DND-41 (cell line): ENCODE data around the gene CCDC185.

Source experiments
- ATAC-seq: fragments of 200-7000 bp; cut with Tn5 transposase; 3 replicates; pipeline ENCODE4 v1.9.1; 2021; ENCODE audit warnings: low read depth; ENCODE audit not compliant: insufficient read depth
- DNase-seq: peaks from one replicate; pipeline ENCODE4 v3.0.0-alpha.2; 2020
- H2AFZ ChIP-seq: 2 replicates; pipeline ENCODE4 v1.6.0; 2012; ENCODE audit warnings: low read depth, low read length
- H3K27ac ChIP-seq: 2 replicates; pipeline ENCODE4 v1.5.1; 2012; ENCODE audit warnings: low read length, inconsistent platforms
- H3K27me3 ChIP-seq: fragments of 200-600 bp; sonication (generic); 2 replicates; pipeline ENCODE4 v1.6.0; 2012; ENCODE audit warnings: low read length, mild to moderate bottlenecking, inconsistent platforms; ENCODE audit not compliant: insufficient read depth, poor library complexity
- H3K36me3 ChIP-seq: 2 replicates; pipeline ENCODE4 v1.5.1; 2012; ENCODE audit warnings: low read length, inconsistent platforms; ENCODE audit not compliant: insufficient read depth
- H3K4me1 ChIP-seq: 2 replicates; pipeline ENCODE4 v1.5.1; 2012; ENCODE audit warnings: mild to moderate bottlenecking, low read length; ENCODE audit not compliant: insufficient read depth
- H3K4me2 ChIP-seq: 2 replicates; pipeline ENCODE4 v1.6.0; 2012; ENCODE audit warnings: mild to moderate bottlenecking, moderate library complexity, low read length, inconsistent platforms; ENCODE audit not compliant: insufficient read depth
- H3K4me3 ChIP-seq, 2 experiments: fragments of 200-600 bp in 1 of 2; shearing (Covaris generic) in 1 of 2; 2 replicates each; pipeline ENCODE4 v1.5.1; 2012 to 2016; ENCODE audit warnings: inconsistent platforms in 2 of 2, low read length in 2 of 2, mild to moderate bottlenecking in 2 of 2, low read depth in 1 of 2, moderate library complexity in 1 of 2
- H3K79me2 ChIP-seq: 2 replicates; pipeline ENCODE4 v1.6.0; 2012; ENCODE audit warnings: low read length, inconsistent platforms; ENCODE audit not compliant: insufficient read depth
- H3K9ac ChIP-seq: 2 replicates; pipeline ENCODE4 v1.6.0; 2012; ENCODE audit warnings: low read depth, mild to moderate bottlenecking, inconsistent platforms, low read length, moderate library complexity
- H3K9me3 ChIP-seq: 2 replicates; pipeline ENCODE4 v1.5.1; 2012; ENCODE audit warnings: low read length, moderate library complexity, mild to moderate bottlenecking, inconsistent platforms; ENCODE audit not compliant: insufficient read depth, severe bottlenecking
- H4K20me1 ChIP-seq: 2 replicates; pipeline ENCODE4 v1.6.0; 2012; ENCODE audit warnings: low read length; ENCODE audit not compliant: insufficient read depth
- EZH2 ChIP-seq: IDR thresholded peaks from 3 replicates; pipeline ENCODE4 v1.6.1; 2012; ENCODE audit warnings: borderline replicate concordance, low read depth, mild to moderate bottlenecking, moderate library complexity, low read length, inconsistent platforms; ENCODE audit not compliant: severe bottlenecking
- TF ChIP-seq, protein P1 (sequence below): IDR thresholded peaks from 2 replicates; pipeline ENCODE4 v1.5.1; 2012; ENCODE audit warnings: borderline replicate concordance, low read length, moderate library complexity, mild to moderate bottlenecking; ENCODE audit not compliant: poor library complexity, severe bottlenecking; ENCODE audit errors: extremely low read depth

CCDC185 gene

GRCh38 chr1:223429313-223429731 lies 36.1 kb downstream of the CCDC185 start:
- H3K4me1 ChIP-seq, result no peaks in the 10 kb centered on the region
- DNase-seq, result no peak
- no peak for ATAC-seq
- no peaks in the 10 kb centered on the region for H3K79me2 ChIP-seq
- no peak overlapping the region for H3K27ac ChIP-seq
- peaks cover 3% of the 10 kb centered on the region for H3K27me3 ChIP-seq
- no peak overlapping the region for H3K4me3 ChIP-seq
- no peak overlapping the region for H2AFZ ChIP-seq
- H3K4me2 ChIP-seq, result no peak overlapping the region
- H3K9ac ChIP-seq, result no peak overlapping the region
- H3K36me3 ChIP-seq, result no peaks in the 10 kb centered on the region
- no peaks in the 10 kb centered on the region for H3K9me3 ChIP-seq
- no peaks in the 10 kb centered on the region for H4K20me1 ChIP-seq
- TF ChIP-seq EZH2, result no peak
- TF ChIP-seq, protein P1, sequence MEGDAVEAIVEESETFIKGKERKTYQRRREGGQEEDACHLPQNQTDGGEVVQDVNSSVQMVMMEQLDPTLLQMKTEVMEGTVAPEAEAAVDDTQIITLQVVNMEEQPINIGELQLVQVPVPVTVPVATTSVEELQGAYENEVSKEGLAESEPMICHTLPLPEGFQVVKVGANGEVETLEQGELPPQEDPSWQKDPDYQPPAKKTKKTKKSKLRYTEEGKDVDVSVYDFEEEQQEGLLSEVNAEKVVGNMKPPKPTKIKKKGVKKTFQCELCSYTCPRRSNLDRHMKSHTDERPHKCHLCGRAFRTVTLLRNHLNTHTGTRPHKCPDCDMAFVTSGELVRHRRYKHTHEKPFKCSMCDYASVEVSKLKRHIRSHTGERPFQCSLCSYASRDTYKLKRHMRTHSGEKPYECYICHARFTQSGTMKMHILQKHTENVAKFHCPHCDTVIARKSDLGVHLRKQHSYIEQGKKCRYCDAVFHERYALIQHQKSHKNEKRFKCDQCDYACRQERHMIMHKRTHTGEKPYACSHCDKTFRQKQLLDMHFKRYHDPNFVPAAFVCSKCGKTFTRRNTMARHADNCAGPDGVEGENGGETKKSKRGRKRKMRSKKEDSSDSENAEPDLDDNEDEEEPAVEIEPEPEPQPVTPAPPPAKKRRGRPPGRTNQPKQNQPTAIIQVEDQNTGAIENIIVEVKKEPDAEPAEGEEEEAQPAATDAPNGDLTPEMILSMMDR, result no peak

DNA sequence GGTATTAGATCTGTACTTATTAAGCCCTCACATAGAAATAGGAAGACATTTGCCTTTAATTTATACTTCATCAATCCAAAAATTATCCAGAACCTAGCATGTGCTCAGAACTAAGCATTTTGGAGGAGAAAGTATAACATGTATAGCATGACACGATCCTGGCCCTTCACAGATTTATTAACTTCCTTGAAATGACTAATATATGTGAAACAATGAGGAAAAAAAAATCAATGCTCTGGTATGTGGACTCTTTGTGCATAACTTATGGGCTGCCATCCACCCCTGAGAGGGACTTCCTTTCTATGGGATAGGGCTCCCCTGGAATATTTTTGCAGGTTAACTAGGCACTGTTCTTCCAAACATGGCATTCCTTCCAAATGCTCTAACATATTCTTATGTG lies 36.6 kb downstream of the CCDC185 start:
- DNase-seq, result no peak
- no peak for TF ChIP-seq EZH2
- TF ChIP-seq, protein P1, result no peak

GRCh38 chr1:223430236-223430635 lies 37.0 kb downstream of the CCDC185 start:
- no peaks in the 10 kb centered on the region for H4K20me1 ChIP-seq
- H3K9me3 ChIP-seq, result no peaks in the 10 kb centered on the region
- H3K4me1 ChIP-seq, result no peaks in the 10 kb centered on the region
- no peak overlapping the region for H2AFZ ChIP-seq
- no peaks in the 10 kb centered on the region for H3K36me3 ChIP-seq
- H3K4me2 ChIP-seq, result no peak overlapping the region
- no peak overlapping the region for H3K27ac ChIP-seq
- TF ChIP-seq, protein P1, result no peak
- TF ChIP-seq EZH2, result no peak
- ATAC-seq, result no peak
- no peak overlapping the region for H3K9ac ChIP-seq
- no peak overlapping the region for H3K4me3 ChIP-seq
- DNase-seq, result no peak
- no peaks in the 10 kb centered on the region for H3K79me2 ChIP-seq
- H3K27me3 ChIP-seq, result peaks cover 3% of the 10 kb centered on the region

More for the DNA sequence above, 36.6 kb downstream of the CCDC185 start:
- Histone ChIP-seq H3K36me3 (no peaks in the 10 kb centered on the region), H3K4me2 (no peak overlapping the region), H3K9me3 (no peaks in the 10 kb centered on the region), H3K79me2 (no peaks in the 10 kb centered on the region), H3K4me3 (no peak overlapping the region), H3K27me3 (peaks cover 3% of the 10 kb centered on the region), H4K20me1 (no peaks in the 10 kb centered on the region), H3K9ac (no peak overlapping the region), H3K4me1 (no peaks in the 10 kb centered on the region), H3K27ac (no peak overlapping the region), H2AFZ (no peak overlapping the region)
- no peak for ATAC-seq

- TF ChIP-seq EZH2, result no peak
- TF ChIP-seq, protein P1, result no peak
- no peak overlapping the region for H3K4me3 ChIP-seq
- H2AFZ ChIP-seq, result no peak overlapping the region
- H3K27me3 ChIP-seq, result peaks cover 2% of the 10 kb centered on the region
- no peak overlapping the region for H3K4me2 ChIP-seq
- ATAC-seq (no peak), DNase-seq (no peak)
- no peak overlapping the region for H3K27ac ChIP-seq
- H3K79me2 ChIP-seq, result no peaks in the 10 kb centered on the region
- H4K20me1 ChIP-seq, result no peaks in the 10 kb centered on the region
- H3K9ac ChIP-seq, result no peak overlapping the region
- no peaks in the 10 kb centered on the region for H3K4me1 ChIP-seq
- no peaks in the 10 kb centered on the region for H3K36me3 ChIP-seq
- no peaks in the 10 kb centered on the region for H3K9me3 ChIP-seq
These were observed 43.9 kb downstream of the CCDC185 start for GRCh38 chr1:223437151-223437550.
